A673 (cell line): ENCODE data around the gene WTAP. TPM values are rescaled to one million over a fixed set of nuclear protein-coding genes. Genes with fewer than 3 reads are reported as not detected.
"Not testable (repeated sequence)": the region's sequence is repeated elsewhere in the genome, so short reads cannot be mapped to it uniquely, and the experiment has no call there.

ENCODE experiments used
- BruUV-seq: library from RNA; stranded (reverse); fragments of 400-500 nt; replicated peaks from 2 replicates; lab custom pipeline; 2021; lab: Mats Ljungman, UMichigan
- CTCF ChIA-PET: fragments of 300-600 bp; sonication (Branson Sonifier 250); formaldehyde crosslinking; loops from one replicate; lab custom pipeline; 2022; ENCODE audit warnings: antibody characterized with exemption; lab: Charles Lee
- POLR2A ChIA-PET: fragments of 300-600 bp; sonication (Branson Sonifier 250); formaldehyde crosslinking; loops from one replicate; lab custom pipeline; 2022; ENCODE audit warnings: antibody characterized with exemption; ENCODE audit not compliant: low non-redundant PET; lab: Charles Lee
- DNase-seq: peaks from one replicate; pipeline ENCODE4 v3.0.0-alpha.2; 2015; ENCODE audit warnings: low spot score
- H3K27ac ChIP-seq: fragments of 200-600 bp; sonication (generic); 2 replicates; pipeline ENCODE4 v1.5.1; 2016; ENCODE audit warnings: mixed run types, low read depth, mild to moderate bottlenecking, mixed read lengths, antibody characterized with exemption, low read length; ENCODE audit not compliant: poor library complexity, severe bottlenecking
- H3K27me3 ChIP-seq: fragments of 200-600 bp; sonication (generic); replicated peaks from 2 replicates; pipeline ENCODE4 v1.6.1; 2017; ENCODE audit warnings: mixed run types, low read depth, mild to moderate bottlenecking, mixed read lengths, antibody characterized with exemption, low read length; ENCODE audit not compliant: insufficient read depth, poor library complexity
- H3K36me3 ChIP-seq: fragments of 200-600 bp; sonication (generic); 2 replicates; pipeline ENCODE4 v1.6.1; 2016; ENCODE audit warnings: mixed run types, mild to moderate bottlenecking, mixed read lengths, antibody characterized with exemption, low read length; ENCODE audit not compliant: insufficient read depth, poor library complexity, severe bottlenecking
- H3K4me1 ChIP-seq: fragments of 200-600 bp; sonication (generic); 2 replicates; pipeline ENCODE4 v1.6.1; 2017; ENCODE audit warnings: mixed run types, mild to moderate bottlenecking, mixed read lengths, antibody characterized with exemption, low read length; ENCODE audit not compliant: insufficient read depth, poor library complexity, severe bottlenecking
- H3K4me3 ChIP-seq: fragments of 200-600 bp; sonication (generic); 2 replicates; pipeline ENCODE4 v1.5.1; 2016; ENCODE audit warnings: low read depth, mixed run types, mild to moderate bottlenecking, mixed read lengths, low read length; ENCODE audit not compliant: poor library complexity, severe bottlenecking
- H3K9me3 ChIP-seq: fragments of 200-600 bp; sonication (generic); 2 replicates; pipeline ENCODE4 v1.6.1; 2016; ENCODE audit warnings: mixed run types, low read depth, mild to moderate bottlenecking, mixed read lengths, antibody characterized with exemption, low read length; ENCODE audit not compliant: poor library complexity, severe bottlenecking
- EZH2 ChIP-seq: fragments of 200-600 bp; sonication (generic); IDR thresholded peaks from 2 replicates; pipeline ENCODE4 v1.6.1; 2017; ENCODE audit warnings: borderline replicate concordance, low read depth, mild to moderate bottlenecking, mixed read lengths, antibody characterized with exemption, low read length; ENCODE audit not compliant: poor library complexity, severe bottlenecking
- intact Hi-C: fragments of 100-400 bp; cut with micrococcal nuclease; formaldehyde crosslinking; loops from one replicate; pipeline ENCODE4 v1.10.0; 2022; ENCODE audit not compliant: unreplicated experiment
- total RNA-seq: library from RNA; stranded (reverse); gene quantifications from 2 replicates; pipeline ENCODE4 v1.2.3, GENCODE V29; 2021
- TF ChIP-seq, protein P1 (sequence below): fragments of 300-800, 200-600 bp; sonication (generic); conservative IDR thresholded peaks from 2 replicates; pipeline ENCODE4 v1.5.1; 2017; ENCODE audit warnings: low read depth, mild to moderate bottlenecking, antibody characterized with exemption, low read length, moderate library complexity, mixed read lengths

WTAP gene
- total RNA-seq, 1 experiment from 2014 or later, result 109 TPM

DNA sequence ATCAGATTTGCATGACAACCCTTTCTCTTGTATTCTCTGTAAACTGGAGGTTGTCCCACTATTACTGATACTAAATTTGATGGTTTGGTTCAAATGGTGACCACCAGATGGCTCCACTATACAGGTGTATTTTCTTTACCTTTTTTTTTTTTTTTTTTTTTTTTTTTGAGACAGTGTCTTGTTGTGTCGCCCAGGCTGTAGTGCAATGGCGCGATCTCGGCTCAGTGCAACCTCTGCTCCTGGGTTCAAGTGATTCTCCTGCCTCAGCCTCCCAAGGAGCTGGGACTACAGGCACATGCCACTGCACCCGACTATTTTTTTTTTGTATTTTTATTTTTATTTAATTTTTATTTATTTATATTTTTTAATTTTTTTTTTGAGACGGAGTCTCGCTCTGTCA lies 6.6 kb upstream of the WTAP start:
- no peak overlapping the region for H3K27ac ChIP-seq
- intact Hi-C loops, result no loop called here
- BruUV-seq, result no TSS peak
- H3K4me1 ChIP-seq, result no peaks in the 10 kb centered on the region
- no peak overlapping the region for H3K4me3 ChIP-seq
- POLR2A ChIA-PET, result no interaction called here
- CTCF ChIA-PET, result interaction anchor here (0.7 kb wide), 1 partner anchor 744 kb away, joined by 5 read pairs; no protein-coding TSS in a partner anchor
- H3K9me3 ChIP-seq, result no peaks in the 10 kb centered on the region
- H3K27me3 ChIP-seq, result no peaks in the 10 kb centered on the region
- DNase-seq, result no peak
- TF ChIP-seq, protein P1, sequence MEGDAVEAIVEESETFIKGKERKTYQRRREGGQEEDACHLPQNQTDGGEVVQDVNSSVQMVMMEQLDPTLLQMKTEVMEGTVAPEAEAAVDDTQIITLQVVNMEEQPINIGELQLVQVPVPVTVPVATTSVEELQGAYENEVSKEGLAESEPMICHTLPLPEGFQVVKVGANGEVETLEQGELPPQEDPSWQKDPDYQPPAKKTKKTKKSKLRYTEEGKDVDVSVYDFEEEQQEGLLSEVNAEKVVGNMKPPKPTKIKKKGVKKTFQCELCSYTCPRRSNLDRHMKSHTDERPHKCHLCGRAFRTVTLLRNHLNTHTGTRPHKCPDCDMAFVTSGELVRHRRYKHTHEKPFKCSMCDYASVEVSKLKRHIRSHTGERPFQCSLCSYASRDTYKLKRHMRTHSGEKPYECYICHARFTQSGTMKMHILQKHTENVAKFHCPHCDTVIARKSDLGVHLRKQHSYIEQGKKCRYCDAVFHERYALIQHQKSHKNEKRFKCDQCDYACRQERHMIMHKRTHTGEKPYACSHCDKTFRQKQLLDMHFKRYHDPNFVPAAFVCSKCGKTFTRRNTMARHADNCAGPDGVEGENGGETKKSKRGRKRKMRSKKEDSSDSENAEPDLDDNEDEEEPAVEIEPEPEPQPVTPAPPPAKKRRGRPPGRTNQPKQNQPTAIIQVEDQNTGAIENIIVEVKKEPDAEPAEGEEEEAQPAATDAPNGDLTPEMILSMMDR, result peak; percentile 54
- TF ChIP-seq EZH2, result no peak
- H3K36me3 ChIP-seq, result peaks cover 9% of the 10 kb centered on the region

DNA sequence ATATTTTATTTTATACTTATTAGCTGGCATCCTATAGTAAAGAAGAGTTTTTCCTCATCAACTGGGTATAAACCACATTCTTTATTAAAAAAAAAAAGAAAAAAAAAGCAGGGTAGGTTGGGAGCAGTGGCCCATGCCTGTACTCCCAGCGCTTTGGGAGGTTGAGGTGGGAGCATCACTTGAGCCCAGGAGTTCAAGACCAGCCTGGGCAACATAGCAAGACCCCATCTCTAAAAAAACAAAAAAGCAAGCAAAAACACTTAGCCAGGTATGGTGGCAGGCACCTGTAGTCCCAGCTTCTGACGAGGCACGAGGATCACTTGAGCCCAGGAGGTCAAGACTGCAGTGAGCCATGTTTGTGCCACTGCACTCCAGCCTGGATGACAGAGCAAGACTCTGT lies 5.3 kb upstream of the WTAP start:
- H3K36me3 ChIP-seq, CTCF ChIA-PET, H3K27ac ChIP-seq, H3K27me3 ChIP-seq, H3K9me3 ChIP-seq, BruUV-seq, intact Hi-C loops, DNase-seq, POLR2A ChIA-PET, H3K4me1 ChIP-seq, H3K4me3 ChIP-seq: not testable (repeated sequence)

DNA sequence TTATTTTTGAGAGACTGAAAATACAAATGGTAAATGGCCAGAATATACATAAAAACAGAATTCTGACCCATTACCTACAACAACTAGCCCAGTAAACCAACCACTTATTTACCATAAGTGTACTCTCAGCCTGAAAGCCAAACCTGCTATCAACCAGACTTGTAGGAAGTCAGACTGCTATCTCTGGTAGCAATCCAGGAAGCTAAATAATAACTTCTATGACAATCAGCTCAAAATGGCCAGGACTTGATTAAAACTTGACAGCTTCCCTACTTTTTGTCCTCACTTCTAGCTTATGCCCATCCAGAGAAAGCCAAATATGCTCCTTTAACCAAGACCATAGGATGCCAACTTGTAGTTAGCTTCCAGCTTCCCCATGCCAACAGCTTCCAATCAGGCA lies 4.7 kb upstream of the WTAP start:
- no peak for DNase-seq
- CTCF ChIA-PET, result no interaction called here
- TF ChIP-seq, protein P1, result no peak
- no peak for TF ChIP-seq EZH2
- POLR2A ChIA-PET, result no interaction called here
- no peaks in the 10 kb centered on the region for H3K4me1 ChIP-seq
- H3K27me3 ChIP-seq, result no peaks in the 10 kb centered on the region
- no peaks in the 10 kb centered on the region for H3K9me3 ChIP-seq
- H3K4me3 ChIP-seq, result no peak overlapping the region
- H3K27ac ChIP-seq, result no peak overlapping the region
- peaks cover 9% of the 10 kb centered on the region for H3K36me3 ChIP-seq
- no TSS peak for BruUV-seq
- intact Hi-C loops, result no loop called here

DNA sequence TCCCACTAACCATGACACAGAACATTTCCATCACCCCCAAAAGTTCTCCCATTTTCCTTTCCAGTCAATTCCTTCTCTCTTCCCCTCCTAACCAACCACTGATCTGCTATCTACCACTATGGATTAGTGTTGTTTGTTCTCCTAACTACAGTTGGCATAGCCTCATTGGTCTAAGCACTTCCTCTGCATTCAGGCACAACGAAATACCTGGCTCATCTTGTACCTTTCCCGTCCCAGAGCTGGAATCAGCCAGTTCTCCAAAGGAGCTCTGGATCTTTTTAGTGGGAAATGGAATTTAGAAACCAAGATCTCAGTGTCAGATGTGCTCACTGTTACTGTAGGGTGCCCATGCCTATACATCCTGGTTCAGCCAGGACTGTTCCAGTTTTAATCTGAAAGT lies 4.0 kb upstream of the WTAP start:
- Histone ChIP-seq H3K4me3 (no peak overlapping the region), H3K9me3 (no peaks in the 10 kb centered on the region), H3K27ac (no peak overlapping the region), H3K27me3 (no peaks in the 10 kb centered on the region), H3K36me3 (peaks cover 9% of the 10 kb centered on the region), H3K4me1 (no peaks in the 10 kb centered on the region)
- DNase-seq, result no peak
- ChIA-PET POLR2A (no interaction called here), CTCF (no interaction called here)
- TF ChIP-seq, protein P1, result no peak
- TF ChIP-seq EZH2, result no peak
- BruUV-seq, result no TSS peak
- intact Hi-C loops, result no loop called here
